ENCODE results near the gene CSRP3. TPM values are rescaled to one million over a fixed set of nuclear protein-coding genes. Genes with fewer than 3 reads are reported as not detected.

CSRP3 gene
- polyA plus RNA-seq, 2 of the 4 experiments (the other 2 are of a cell fraction) = not detected

- TF ChIP-seq CHD4 (IDR thresholded peaks at IDR 0.05; ENCODE audit: borderline replicate concordance) = no peak
Measured at GRCh38 chr11:19183646-19184045, 18.1 kb downstream of the CSRP3 start (continued).

DNA sequence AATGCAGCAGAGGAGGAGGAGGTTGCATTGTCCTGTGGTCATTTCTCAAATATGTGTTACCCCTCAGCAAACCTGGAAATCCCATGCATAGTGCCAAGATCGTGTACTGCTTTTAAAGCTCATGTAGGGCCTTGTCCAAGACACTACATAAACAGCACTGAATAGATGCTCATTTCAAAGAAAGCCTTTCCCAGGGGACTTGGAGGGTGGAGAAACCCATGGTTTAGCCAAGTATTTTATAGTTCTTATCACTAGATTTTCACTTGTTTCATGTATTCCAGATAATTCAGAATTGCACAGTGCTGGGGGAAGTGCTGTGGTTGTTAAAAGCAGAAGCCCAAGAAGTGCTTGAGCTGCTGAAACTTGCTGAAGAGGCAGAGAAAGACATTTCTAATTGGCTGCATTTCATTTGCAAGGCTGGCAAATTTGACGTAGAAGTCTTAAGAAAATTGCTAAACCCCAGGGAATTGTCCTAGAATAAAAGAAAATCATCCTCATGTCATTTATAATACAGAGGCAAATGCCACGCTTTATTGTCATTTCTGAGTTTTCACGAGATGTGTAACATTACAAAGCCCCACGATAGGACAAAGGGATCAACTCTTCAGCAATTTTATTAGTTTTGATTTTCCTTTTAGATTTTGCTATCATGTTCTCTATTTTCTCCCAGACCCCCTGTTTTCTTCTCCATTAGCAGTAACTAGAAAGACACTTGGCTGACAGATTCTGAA, 20.1 kb downstream of the CSRP3 start:
- FAIRE-seq = no peak
- ATAC-seq = no peak
- DNase-seq (ENCODE audit: low read depth in 1 of 2, low spot score in 1 of 2) = no peak
- Histone ChIP-seq H3K27ac (no peak overlapping the region), H3K4me3 (no peak overlapping the region), H3K9me3 (no peaks in the 10 kb centered on the region), H3K4me2 (no peak overlapping the region), H3K4me1 (no peaks in the 10 kb centered on the region)
- POLR2A ChIA-PET = no interaction called here
- 76% methylated on average over 5 of the region's 5 CpGs for WGBS (ENCODE audit: missing lambda C conversion rate)
- TF ChIP-seq ZSCAN20 (CRISPR knock-in tag; IDR thresholded peaks at IDR 0.05) (no peak), ZFP36 (IDR thresholded peaks at IDR 0.05; ENCODE audit: borderline replicate concordance, partially characterized antibody) (no peak), EHF (CRISPR knock-in tag; IDR thresholded peaks at IDR 0.05) (no peak), POLR2AphosphoS2 (conservative IDR thresholded peaks at IDR 0.05; ENCODE audit: low read length) (no peak), JUN (IDR thresholded peaks at IDR 0.05) (no peak), HOXA7 (CRISPR knock-in tag; IDR thresholded peaks at IDR 0.05) (no peak), CEBPB (IDR thresholded peaks at IDR 0.05) (no peak), HOXB5 (CRISPR knock-in tag; IDR thresholded peaks at IDR 0.05) (no peak), ELK1 (IDR thresholded peaks at IDR 0.05; ENCODE audit: low read depth, low read length) (no peak), ZNF302 (CRISPR knock-in tag; IDR thresholded peaks at IDR 0.05) (no peak), KDM1A (IDR thresholded peaks at IDR 0.05; ENCODE audit: low read depth) (no peak), SREBF2 (IDR thresholded peaks at IDR 0.05) (no peak)
- TF ChIP-seq, protein P1, sequence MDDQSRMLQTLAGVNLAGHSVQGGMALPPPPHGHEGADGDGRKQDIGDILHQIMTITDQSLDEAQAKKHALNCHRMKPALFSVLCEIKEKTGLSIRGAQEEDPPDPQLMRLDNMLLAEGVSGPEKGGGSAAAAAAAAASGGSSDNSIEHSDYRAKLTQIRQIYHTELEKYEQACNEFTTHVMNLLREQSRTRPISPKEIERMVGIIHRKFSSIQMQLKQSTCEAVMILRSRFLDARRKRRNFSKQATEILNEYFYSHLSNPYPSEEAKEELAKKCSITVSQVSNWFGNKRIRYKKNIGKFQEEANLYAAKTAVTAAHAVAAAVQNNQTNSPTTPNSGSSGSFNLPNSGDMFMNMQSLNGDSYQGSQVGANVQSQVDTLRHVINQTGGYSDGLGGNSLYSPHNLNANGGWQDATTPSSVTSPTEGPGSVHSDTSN (IDR thresholded peaks at IDR 0.05) = no peak
- TF ChIP-seq, protein P2, sequence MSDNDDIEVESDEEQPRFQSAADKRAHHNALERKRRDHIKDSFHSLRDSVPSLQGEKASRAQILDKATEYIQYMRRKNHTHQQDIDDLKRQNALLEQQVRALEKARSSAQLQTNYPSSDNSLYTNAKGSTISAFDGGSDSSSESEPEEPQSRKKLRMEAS (IDR thresholded peaks at IDR 0.05) = no peak
- TF ChIP-seq, protein P3, sequence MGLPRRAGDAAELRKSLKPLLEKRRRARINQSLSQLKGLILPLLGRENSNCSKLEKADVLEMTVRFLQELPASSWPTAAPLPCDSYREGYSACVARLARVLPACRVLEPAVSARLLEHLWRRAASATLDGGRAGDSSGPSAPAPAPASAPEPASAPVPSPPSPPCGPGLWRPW (IDR thresholded peaks at IDR 0.05) = no peak
- CTCF ChIA-PET = no interaction called here

DNA sequence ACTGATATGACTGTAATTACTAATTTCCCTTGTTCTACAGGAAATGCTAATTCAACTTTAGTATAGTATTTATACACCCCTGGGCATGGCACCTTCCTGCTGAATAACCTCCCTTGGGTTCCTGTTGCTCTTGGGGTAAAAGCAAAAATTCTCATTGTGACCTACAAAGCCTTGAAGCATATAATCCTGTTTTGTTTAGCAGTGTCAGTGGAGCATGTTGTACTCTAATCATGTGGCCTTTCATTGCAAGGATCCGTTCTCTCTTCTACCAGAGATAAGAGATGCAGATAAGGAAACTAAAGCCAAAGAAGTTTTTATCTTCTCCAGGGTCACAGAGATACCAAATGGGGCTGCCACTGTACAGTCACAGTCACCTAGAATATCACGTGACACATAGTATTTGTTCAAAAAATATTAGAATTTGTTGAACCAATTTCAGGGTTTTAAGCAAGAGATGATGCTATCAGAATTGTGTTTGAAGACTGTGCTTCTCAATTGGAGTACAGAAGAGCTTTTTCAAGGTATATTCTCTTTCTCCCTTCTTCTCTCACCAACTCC, 25.1 kb downstream of the CSRP3 start:
- no peak for TF ChIP-seq KDM5A (IDR thresholded peaks at IDR 0.05)
- TF ChIP-seq MYC (IDR thresholded peaks at IDR 0.05; ENCODE audit: borderline replicate concordance, low read length) = no peak
- no peak for TF ChIP-seq KDM1A (IDR thresholded peaks at IDR 0.05; ENCODE audit: low read depth)
- no peak for TF ChIP-seq HEYL (CRISPR knock-in tag; IDR thresholded peaks at IDR 0.05)
- no peak for TF ChIP-seq BHLHE40 (IDR thresholded peaks at IDR 0.05; ENCODE audit: low read depth, low read length)
- no peak for TF ChIP-seq ZNF302 (CRISPR knock-in tag; IDR thresholded peaks at IDR 0.05)
- TF ChIP-seq MAZ (IDR thresholded peaks at IDR 0.05; ENCODE audit: borderline replicate concordance, low read depth, low read length) = no peak
- TF ChIP-seq, protein P3 (IDR thresholded peaks at IDR 0.05) = no peak
- TF ChIP-seq RAD21 (conservative IDR thresholded peaks at IDR 0.05 in 1 of 2, IDR thresholded peaks at IDR 0.05 in 1 of 2) = no peak
- no peak for TF ChIP-seq TFCP2L1 (CRISPR knock-in tag; IDR thresholded peaks at IDR 0.05)
- no peak for FAIRE-seq
- DNase-seq (ENCODE audit: low read depth in 1 of 2, low spot score in 1 of 2) = no peak
- no peak overlapping the region for H3K4me3 ChIP-seq
- CTCF ChIA-PET = no interaction called here
- no peak overlapping the region for H3K4me2 ChIP-seq
- WGBS (ENCODE audit: missing lambda C conversion rate) = 97% methylated on average over 2 of the region's 2 CpGs
- ATAC-seq = no peak
- H3K27ac ChIP-seq = no peak overlapping the region
- no peaks in the 10 kb centered on the region for H3K9me3 ChIP-seq
- no peaks in the 10 kb centered on the region for H3K4me1 ChIP-seq
- POLR2A ChIA-PET = no interaction called here
